Measurements from ENCODE around the gene TENM3.

DNA sequence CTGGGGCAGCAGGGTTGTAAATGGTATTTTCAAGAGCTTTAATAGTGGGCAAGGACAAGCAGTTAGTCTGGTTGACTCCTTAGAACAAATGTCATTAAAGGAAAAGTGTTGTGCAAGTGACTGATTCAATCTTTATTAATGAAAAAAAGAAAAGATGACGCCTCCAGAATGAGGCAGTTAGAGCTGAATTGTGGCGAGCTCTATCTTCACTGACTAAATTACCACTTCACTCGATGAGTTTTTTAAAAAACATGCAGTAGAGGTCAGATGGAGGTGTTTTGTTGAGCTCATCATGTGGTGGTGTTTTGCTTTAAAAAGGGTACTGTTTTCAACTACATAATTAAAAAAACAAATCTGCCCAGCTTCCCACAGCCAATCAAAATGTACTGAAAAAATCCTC is 28.1 kb upstream of the TENM3 start:
- TF ChIP-seq POLR2A (IDR thresholded peaks at IDR 0.05), result no peak
- TF ChIP-seq, protein P1, sequence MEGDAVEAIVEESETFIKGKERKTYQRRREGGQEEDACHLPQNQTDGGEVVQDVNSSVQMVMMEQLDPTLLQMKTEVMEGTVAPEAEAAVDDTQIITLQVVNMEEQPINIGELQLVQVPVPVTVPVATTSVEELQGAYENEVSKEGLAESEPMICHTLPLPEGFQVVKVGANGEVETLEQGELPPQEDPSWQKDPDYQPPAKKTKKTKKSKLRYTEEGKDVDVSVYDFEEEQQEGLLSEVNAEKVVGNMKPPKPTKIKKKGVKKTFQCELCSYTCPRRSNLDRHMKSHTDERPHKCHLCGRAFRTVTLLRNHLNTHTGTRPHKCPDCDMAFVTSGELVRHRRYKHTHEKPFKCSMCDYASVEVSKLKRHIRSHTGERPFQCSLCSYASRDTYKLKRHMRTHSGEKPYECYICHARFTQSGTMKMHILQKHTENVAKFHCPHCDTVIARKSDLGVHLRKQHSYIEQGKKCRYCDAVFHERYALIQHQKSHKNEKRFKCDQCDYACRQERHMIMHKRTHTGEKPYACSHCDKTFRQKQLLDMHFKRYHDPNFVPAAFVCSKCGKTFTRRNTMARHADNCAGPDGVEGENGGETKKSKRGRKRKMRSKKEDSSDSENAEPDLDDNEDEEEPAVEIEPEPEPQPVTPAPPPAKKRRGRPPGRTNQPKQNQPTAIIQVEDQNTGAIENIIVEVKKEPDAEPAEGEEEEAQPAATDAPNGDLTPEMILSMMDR (IDR thresholded peaks at IDR 0.05), result no peak

Measured in adrenal gland (tissue), 5 donors.